DND-41 (cell line): ENCODE measurements around the gene ATP1B3.

ENCODE experiments used
- CTCF ChIP-seq: IDR thresholded peaks from 2 replicates; pipeline ENCODE4 v1.5.1; 2012; ENCODE audit warnings: borderline replicate concordance, low read length, moderate library complexity, mild to moderate bottlenecking; ENCODE audit not compliant: poor library complexity, severe bottlenecking; ENCODE audit errors: extremely low read depth
- EZH2 ChIP-seq: IDR thresholded peaks from 3 replicates; pipeline ENCODE4 v1.6.1; 2012; ENCODE audit warnings: borderline replicate concordance, low read depth, mild to moderate bottlenecking, moderate library complexity, low read length, inconsistent platforms; ENCODE audit not compliant: severe bottlenecking

GRCh38 chr3:141942006-141942405, 65.6 kb downstream of the ATP1B3 start:
- no peak for TF ChIP-seq EZH2
- TF ChIP-seq CTCF, result no peak
